Ramos (cell line): Measurements from ENCODE around the gene AMN1.

Source experiments
- in situ Hi-C: fragments of 300-500 bp; cut with MboI; formaldehyde crosslinking; loops from one replicate; pipeline ENCODE4 v1.14.3; 2022; ENCODE audit warnings: low sequenced_read_pairs; ENCODE audit not compliant: unreplicated experiment

AMN1 gene

GRCh38 chr12:31641509-31642090, 87.2 kb downstream of the AMN1 start:
- in situ Hi-C loops: loop anchor here (25.0 kb wide), 1 partner anchor 779 kb away; no protein-coding TSS in a partner anchor

- in situ Hi-C loops: loop anchor here (5.0 to 25.0 kb wide), 2 partner anchors 232 to 772 kb away; no protein-coding TSS in a partner anchor
Observed at GRCh38 chr12:31634620-31635019, 94.2 kb downstream of the AMN1 start.

DNA sequence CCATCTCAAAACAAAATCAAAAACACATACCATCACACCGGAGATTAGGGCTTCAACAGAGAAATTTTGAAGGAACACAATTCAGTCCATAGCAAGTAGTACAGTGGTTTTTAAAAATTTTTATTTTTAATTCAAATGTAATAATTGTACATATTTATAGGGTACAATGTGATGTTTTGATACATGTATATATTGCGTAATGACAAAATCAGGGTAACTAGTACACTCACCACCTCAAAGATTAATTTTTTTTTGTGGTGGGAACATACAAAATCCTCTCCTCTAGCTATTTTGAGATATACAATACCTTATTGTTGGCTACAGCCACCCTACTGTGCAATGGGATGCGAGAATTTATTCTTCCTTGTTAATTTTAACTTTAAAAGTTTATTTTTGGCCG, 95.4 kb downstream of the AMN1 start:
- in situ Hi-C loops: loop anchor here (25.0 kb wide), 1 partner anchor 771 kb away; no protein-coding TSS in a partner anchor

GRCh38 chr12:31631809-31632208, 97.0 kb downstream of the AMN1 start:
- in situ Hi-C loops: loop anchor here (25.0 kb wide), 1 partner anchor 770 kb away; no protein-coding TSS in a partner anchor

DNA sequence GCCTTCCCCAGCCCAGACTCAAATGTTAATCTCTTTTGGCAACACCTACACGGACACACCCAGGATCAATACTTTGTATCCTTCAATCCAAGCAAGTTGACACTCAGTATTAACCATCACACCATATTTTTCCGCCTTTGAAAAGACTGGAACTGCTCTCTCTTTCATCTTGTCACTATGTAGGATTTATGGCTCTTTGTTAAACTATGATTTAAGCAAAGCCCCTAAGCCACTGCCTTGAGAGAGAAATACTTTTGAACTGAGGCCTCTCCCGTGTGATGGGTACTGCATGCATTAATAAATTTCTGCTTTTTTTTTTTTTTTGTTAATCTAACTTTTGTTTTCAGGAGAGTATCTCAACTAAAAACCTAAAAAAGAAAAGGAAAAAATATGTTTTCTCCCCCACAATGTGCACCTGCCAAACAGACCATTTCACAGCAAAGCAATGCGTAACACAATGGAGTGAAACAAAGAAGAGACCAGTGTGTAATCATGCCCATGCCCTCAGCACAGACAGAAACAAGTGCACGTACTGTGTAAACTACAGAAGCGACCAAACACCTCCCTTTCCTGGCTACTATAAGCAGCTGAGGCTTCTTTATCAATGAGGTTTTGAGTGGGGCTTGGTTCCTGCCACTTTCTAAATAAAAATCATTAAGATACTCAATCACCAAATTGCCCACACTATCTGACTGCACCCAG, 97.6 kb downstream of the AMN1 start:
- in situ Hi-C loops: loop anchor here (25.0 kb wide), 1 partner anchor 769 kb away; no protein-coding TSS in a partner anchor

GRCh38 chr12:31629756-31630732, 98.8 kb downstream of the AMN1 start:
- in situ Hi-C loops: loop anchor here (25.0 kb wide), 1 partner anchor 768 kb away; no protein-coding TSS in a partner anchor

- in situ Hi-C loops: loop anchor here (25.0 kb wide), 1 partner anchor 765 kb away; no protein-coding TSS in a partner anchor
Observed at GRCh38 chr12:31627456-31628054, 101.3 kb downstream of the AMN1 start.

GRCh38 chr12:31626270-31626995, 102.4 kb downstream of the AMN1 start:
- in situ Hi-C loops: loop anchor here (25.0 kb wide), 1 partner anchor 764 kb away; no protein-coding TSS in a partner anchor

DNA sequence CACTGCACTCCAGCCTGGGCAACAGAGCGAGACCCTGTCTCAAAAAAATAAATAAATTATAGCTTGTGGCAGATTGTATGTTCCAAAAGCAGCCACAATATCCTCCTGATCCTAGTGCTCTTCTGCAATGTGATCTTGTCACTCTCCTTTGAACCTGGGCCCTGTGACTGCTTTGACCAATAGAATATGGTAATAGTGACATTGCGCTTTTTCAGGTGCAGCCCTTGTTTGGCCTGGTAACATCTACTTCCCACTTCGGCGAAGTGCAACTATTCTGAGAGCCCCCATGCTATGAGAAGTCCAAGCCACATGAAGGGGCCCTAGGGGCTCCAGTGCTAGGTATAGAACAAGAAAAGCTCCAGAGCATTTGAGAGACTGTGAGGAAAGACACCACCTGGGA, 106.8 kb downstream of the AMN1 start:
- in situ Hi-C loops: loop anchor here (25.0 kb wide), 1 partner anchor 585 kb away; no protein-coding TSS in a partner anchor
